Measurements from ENCODE around the gene PTPRR.

Gene PTPRR

DNA sequence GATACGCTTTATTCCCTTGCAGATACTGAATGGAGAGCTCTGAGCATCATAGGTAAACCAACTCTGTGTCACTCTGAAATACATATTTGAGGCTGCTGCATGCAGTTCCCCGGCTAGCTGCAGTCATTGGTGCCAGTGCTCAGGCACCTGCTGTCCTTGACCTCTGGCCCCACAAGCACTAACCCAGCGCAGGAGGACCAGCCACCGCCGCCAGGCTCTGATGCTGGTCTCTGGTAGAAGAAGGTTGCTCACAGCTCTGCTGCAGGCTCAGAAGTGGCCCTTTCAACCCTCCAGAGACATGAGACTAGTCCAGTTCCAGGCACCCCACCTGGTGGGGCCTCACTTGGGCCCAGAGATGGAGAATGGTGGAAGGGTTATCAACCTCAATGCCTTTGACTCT lies 248.8 kb downstream of the PTPRR start:
- no peak for DNase-seq

GRCh38 chr12:70670948-70671347 lies 249.6 kb downstream of the PTPRR start:
- no peak for DNase-seq

DNA sequence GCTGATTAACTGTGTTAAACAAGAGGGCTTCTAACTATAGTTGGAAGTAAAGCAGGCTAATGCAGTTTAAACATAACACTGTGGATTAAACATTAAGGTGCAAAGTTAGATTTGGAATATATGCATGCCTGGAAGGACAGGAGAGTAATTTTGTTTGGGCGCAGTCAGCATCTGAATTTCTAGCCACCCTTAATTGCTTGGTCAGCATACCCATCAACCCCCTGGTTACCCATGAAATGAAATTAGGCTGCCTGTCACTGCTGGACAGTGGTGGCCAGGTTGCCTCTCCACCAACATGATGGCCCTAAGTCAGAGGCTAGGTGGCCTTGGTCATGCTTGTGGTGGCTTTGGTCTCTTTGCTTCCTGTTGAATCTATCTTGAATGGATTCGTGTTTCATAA lies 253.3 kb downstream of the PTPRR start:
- no peak for DNase-seq

- DNase-seq, result no peak
Measured at GRCh38 chr12:70666364-70666763, 254.2 kb downstream of the PTPRR start.

DNA sequence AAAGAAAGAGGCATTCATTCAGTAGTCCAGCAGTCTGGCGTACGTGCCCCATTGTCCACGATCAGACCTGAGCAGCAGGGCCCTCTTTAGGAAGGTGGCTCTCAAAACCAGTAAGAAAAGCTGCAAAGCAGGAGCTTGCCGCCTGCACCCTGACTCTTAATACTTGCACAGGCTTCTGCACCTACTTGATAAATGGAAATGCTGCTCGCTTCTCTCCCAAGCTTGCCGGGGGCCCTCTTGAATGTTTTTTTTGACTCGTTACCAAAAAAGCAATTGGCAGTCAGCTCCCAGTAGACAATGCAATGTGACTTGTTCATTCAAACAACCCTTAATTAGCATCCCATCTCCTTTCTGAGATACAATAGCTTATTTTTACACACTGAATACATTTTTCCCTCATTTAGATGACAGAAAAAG lies 256.1 kb downstream of the PTPRR start:
- peak; percentile 85 for DNase-seq

DNA sequence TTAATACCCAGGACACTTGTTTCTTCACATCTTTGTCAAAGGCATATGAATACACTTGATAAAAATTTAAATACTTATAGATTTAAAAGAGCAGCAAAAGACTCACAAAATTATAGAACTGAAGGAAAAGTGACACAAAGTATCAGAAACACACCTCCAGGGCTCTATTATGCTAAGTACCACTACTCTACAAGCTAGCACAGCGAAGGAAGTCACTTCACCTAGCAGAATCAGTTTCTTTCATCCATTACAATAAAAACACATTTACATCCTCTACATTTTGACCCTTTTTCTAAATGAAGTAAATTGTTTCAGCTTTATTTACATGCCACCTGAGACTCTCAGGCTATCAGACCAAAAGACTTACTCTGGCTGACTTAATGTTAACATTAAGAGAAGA lies 256.7 kb downstream of the PTPRR start:
- DNase-seq, result peak; percentile 20

DNA sequence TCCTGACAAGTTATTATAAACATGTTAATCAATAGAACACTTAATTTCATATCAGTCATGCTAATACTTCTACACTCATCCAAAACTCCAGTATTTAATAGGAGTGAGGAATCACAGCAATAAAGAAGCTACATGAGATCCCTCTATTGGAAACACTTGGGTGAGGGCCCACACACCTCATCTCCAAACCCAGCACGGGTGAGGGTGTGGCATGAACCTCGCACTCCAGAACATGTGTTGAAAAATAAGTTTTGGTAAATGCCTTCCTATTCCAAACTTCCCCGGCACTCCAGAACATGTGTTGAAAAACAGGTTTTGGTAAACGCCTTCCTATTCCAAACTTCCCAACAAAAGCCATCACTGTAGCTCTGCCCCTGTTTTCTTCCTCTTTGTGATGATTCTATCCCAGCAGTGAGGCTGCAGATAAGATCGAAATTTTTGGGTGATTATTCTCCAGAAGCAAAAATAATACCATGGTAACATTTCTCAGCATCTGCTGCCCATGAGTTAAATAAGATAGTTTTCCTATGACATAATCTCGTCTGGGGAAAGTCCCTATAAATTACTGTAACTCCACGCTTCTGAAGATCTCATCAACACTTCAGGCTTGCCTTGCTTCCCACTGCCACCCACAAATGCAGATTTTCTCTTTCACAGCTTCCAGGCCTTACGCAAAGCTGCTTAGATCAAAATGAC lies 258.9 kb downstream of the PTPRR start:
- DNase-seq, result no peak

DNA sequence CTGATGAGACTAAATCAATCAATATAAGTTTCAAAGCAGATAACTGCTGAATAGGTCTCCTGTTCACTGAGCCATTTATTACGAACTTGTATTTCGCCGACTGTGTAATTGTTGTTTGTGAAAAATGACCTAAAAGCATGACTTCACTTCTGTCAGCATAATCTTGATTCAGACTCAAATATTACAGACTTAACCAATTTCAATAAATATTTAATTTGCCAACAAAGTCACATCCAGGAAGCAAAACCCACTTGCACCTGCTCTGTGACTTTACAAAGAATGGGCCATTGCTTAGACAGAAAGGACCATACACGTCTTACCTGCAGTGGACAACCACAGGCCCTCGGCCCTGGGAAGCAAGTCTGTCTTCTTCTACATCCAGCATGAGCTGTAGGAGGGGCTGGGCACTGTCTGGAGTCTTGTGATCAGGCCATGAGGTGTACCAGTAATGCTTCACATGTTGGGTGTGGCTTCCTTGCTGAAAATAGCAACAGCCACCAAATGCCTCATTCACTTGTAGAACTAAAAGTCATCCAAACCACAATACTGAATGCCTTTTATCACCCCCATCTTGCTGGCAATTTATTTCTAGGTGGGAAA lies 259.8 kb downstream of the PTPRR start:
- DNase-seq, result no peak

- no peak for DNase-seq
Measured at GRCh38 chr12:70660002-70660604, 260.4 kb downstream of the PTPRR start.

- no peak for DNase-seq
Measured at GRCh38 chr12:70659077-70659606, 261.4 kb downstream of the PTPRR start.

- DNase-seq, result no peak
Measured at GRCh38 chr12:70657616-70658286, 262.8 kb downstream of the PTPRR start.

DNA sequence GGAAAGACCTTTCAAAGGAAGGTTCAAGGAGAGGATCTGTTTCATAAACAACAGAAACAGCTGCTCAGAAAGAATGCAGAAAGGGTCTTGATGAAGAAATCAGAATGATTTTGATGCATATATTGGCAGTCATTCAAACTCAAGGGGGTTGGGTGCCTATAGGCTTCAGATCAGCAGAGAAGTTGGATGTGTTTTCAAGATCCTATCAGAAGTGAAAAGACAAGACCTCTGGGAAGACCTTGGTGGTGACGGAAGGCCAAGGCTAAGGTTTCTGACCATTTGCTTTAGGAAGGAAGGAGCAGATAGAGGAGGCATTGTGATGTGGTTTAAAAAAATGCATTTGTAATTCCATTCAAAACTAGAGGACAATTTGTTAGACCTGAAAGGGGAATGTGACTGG lies 268.1 kb downstream of the PTPRR start:
- DNase-seq, result no peak

DNA sequence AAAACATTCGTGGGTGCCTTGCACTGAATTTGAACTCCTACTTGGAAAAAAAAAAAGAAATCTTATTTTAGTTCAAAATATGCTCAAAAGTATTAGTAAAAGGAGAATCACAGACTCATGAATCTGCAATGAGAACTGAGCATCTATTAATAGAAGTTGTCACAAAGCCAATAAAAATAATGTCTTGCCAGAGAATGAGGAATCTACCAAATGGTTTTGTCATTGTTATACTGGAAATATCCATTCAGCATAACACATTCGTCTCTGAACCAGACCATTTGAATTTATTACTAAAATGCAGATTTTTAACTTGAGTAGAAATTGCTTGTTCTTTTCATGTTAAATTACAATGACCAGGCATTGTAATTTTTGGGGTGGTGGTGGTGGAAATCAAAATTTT lies 271.7 kb downstream of the PTPRR start:
- DNase-seq, result no peak

DNA sequence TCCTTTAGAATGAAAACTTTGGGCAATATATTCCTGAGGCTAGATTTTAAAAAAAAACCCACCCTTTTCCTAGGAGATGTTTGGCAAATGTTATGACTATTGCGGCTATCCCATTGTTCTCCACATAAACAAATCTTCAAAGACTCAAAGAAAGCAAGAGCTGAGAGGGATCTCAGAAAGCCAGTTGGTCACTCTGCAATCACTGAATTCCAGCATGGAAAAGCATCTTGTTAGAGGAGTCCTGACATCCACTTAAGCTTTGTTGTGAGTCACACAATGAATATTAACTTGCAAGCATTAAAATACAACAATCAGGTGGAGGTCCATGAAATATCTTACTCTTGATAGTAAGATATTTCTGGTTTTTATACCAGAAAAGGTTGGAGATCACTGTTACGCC lies 272.3 kb downstream of the PTPRR start:
- DNase-seq, result no peak

- no peak for DNase-seq
Measured at GRCh38 chr12:70646850-70647249, 273.7 kb downstream of the PTPRR start.

- DNase-seq, result peak; percentile 4
Measured at GRCh38 chr12:70645494-70646317, 274.8 kb downstream of the PTPRR start.

- DNase-seq, result no peak
Measured at GRCh38 chr12:70644861-70645260, 275.7 kb downstream of the PTPRR start.

DNA sequence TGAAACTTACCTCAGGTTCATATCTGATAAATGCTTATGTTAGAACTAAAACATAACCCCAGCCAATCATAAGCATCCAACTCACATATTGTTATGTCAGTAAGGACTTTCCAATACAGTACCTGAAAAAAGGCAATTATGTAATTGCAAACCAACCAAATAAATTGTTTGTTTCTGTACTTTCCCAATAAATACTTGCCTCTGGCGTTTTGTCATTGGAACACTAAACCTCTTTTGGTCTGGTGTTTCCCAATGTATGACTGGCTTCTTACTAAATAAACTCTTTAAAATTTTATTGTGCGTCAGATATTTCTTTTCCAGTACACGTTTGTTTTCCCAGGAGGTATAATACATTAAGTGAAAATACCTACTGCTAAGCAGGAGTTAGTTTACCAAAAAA lies 276.6 kb downstream of the PTPRR start:
- no peak for DNase-seq

DNA sequence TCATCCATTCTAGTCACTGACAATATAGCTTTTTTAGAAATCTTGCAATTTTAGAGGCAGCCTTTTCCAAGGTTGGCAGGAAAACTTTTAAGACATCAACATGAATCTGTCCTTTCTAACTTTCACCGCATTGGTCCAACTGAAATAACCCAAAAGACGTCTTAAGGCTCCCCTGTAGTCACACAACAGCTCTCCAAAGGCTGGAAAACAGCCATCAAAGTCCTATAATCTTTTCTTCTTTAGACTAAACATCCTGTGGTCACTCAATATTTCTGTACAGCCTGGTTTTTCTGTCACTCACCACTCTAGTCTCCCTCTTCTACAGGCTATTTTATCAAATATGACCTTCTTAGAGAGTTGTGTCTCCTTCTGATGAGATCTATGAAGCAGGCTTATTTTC lies 278.8 kb downstream of the PTPRR start:
- DNase-seq, result no peak

DNA sequence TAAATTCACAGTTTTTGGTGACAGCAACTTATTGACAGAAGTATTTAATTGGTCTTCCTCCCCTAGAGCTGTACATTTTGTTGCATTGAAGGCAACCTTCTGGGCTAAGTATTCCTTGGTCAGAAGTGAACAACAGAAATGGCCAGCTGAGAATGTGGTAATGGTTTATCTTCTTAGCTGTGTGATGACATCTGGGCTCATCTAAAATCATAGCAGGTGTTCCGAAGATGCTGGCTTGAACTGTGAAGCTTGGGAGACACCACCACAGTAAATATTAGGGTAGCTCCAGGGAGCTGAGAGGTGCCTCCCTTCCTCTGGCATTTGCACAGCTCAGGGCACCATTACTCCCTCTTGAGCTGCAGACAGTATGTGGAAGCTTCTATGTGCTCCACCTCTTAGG lies 279.6 kb downstream of the PTPRR start:
- DNase-seq, result peak; percentile 2

DNA sequence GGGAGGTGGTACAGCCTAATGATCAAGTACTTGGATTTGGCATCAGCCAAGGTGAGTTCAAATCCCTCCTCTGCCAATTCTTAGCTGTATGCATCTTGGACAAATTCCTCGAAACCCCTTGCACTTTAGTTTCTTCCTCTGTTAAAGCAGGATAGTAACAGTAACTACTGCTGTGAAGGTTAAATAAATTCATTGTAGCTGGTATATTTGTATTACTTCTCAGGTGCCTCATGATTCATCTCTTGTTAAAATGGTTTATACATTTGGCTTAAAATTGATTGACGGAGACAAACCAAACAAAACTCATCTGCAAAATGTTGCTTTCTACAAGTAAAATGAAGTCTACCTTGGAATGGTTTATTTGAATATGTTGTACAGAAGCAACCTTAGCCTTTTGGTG lies 281.0 kb downstream of the PTPRR start:
- no peak for DNase-seq

DNA sequence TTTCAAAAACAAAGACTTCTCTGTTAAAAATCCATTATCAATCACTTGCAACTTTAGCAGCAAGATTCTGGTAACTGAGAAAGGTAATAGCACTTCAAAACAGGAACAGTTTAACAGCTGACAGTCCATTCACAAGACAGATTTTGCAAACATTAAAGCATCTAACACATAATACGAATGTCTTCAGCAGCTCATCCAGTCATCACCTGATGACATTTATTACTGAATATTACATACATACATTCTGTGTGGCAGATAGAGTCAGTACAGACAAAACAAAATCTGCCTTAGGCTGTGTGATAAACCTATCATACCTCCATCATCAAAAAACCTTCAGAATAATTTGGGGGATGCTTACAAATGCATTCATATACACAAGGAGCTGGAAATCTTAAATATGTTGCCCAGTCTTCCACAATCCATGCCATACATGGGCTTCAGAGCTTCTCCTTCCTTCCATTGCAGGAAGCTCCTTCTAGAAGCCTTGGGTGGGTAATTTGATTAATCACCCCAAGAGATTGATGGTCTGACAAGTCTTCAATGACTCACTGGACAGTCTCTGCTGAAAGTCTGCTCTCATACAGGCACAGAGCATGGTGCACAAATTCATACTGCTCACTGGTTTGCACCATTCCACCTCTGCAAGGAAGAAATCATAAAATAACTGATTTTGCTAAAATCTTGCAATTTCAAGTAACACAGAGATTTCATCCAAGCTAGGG lies 281.7 kb downstream of the PTPRR start:
- DNase-seq, result no peak
